HUES6 (cell line): ENCODE data around the gene SLC26A11.

Experiments used
- H3K27ac ChIP-seq: 2 replicates; pipeline ENCODE4 v1.7.0; 2013; ENCODE audit warnings: low read depth, mild to moderate bottlenecking, low read length, inconsistent platforms
- H3K27me3 ChIP-seq: 2 replicates; pipeline ENCODE4 v1.6.1; 2013; ENCODE audit warnings: low read length; ENCODE audit not compliant: control insufficient read depth, insufficient read depth
- H3K36me3 ChIP-seq: 2 replicates; pipeline ENCODE4 v1.6.1; 2013; ENCODE audit warnings: low read length; ENCODE audit not compliant: control insufficient read depth, insufficient read depth
- H3K4me1 ChIP-seq: 2 replicates; pipeline ENCODE4 v1.6.1; 2013; ENCODE audit warnings: low read length; ENCODE audit not compliant: control insufficient read depth, insufficient read depth
- H3K4me3 ChIP-seq: 2 replicates; pipeline ENCODE4 v1.5.1; 2013; ENCODE audit warnings: low read depth, low read length
- H3K9ac ChIP-seq: one replicate; pipeline ENCODE4 v1.6.1; 2013; ENCODE audit warnings: mild to moderate bottlenecking, low read length
- H3K9me3 ChIP-seq: 2 replicates; pipeline ENCODE4 v1.6.1; 2013; ENCODE audit warnings: low read depth, low read length; ENCODE audit not compliant: control insufficient read depth, insufficient read depth

The SLC26A11 gene

DNA sequence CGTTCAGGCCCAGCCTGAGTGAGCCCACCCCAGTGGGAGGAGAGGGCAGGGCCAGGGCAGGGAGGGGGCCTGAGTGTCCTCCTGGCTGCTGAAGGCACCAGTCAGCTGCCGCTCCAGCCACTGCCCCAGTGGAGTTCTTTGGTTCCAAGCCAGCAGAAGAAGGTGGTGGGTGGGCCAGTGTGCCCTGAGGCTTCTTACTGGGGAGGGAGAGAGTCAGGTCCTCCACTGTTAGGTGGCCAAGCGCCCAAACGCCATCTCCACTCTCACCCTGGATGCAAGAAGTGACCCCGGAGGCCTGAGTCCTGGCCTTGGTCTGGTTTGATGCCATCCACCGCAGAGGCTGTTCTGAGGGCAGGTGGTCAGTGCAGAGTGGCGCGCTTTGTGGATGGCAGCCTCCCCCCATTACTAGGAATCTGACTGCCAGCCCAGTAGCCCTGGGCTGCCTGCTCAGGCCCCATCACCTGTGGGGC is 42.6 kb downstream of the SLC26A11 start:
- Histone ChIP-seq H3K27ac (no peak overlapping the region), H3K4me3 (no peak overlapping the region), H3K4me1 (peaks cover 36% of the 10 kb centered on the region), H3K27me3 (no peaks in the 10 kb centered on the region), H3K9ac (peak overlapping the region; percentile 99), H3K9me3 (no peaks in the 10 kb centered on the region), H3K36me3 (peaks cover 17% of the 10 kb centered on the region)

GRCh38 chr17:80263253-80264204 is 43.3 kb downstream of the SLC26A11 start:
- peaks cover 32% of the 10 kb centered on the region for H3K4me1 ChIP-seq
- peaks cover 20% of the 10 kb centered on the region for H3K36me3 ChIP-seq
- no peak overlapping the region for H3K4me3 ChIP-seq
- no peaks in the 10 kb centered on the region for H3K27me3 ChIP-seq
- H3K9me3 ChIP-seq = no peaks in the 10 kb centered on the region
- peak overlapping the region; percentile 48; the same call in 1 of the 2 replicates for H3K27ac ChIP-seq
- peak overlapping the region; percentile 28 for H3K9ac ChIP-seq

DNA sequence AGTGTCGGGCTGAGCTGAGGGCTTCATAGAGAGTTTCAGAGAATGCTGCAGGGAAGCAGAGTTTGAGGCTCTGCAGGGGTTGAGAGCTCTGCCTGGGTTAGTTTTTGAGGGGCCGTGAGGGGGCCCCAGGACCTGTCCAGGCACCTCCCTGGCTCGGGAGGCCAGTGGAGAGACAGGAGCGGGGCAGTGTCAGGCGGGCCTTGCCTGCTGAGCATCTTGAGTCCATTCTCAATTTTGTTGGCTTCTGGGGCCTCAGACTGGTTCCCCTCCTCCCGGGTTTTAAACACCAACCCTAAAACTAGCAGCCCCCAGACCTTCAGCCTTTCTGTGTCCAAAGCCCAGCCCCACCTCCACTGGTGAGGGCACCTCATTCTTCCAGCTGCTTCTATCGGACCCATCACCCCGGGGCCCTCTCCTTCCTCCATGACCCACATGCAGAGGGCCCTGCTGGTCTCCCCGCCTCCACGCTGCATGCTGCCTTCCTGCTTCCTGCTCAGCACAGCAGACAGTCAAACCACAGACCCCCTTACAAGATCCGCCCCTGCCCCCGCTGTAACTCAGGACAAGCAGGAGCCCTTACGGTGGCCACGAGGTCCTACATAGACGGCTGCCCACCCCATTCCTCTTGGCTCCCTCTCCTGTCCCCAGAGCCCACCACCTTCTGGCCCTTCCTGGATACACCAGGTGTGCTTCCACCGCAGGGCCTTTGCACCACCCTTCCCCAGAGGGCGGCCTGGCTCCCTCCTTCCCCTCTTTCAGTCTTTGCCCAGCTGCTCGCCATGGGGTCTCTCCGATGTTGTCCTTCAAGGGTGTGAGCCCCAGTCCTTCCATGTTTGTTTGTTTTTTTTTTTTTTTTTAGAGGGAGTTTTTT is 44.2 kb downstream of the SLC26A11 start:
- Histone ChIP-seq H3K27ac (peak overlapping the region; percentile 48; the same call in 1 of the 2 replicates), H3K4me3 (no peak overlapping the region), H3K4me1 (peaks cover 27% of the 10 kb centered on the region), H3K9ac (no peak overlapping the region), H3K36me3 (peaks cover 27% of the 10 kb centered on the region), H3K27me3 (no peaks in the 10 kb centered on the region), H3K9me3 (no peaks in the 10 kb centered on the region)

DNA sequence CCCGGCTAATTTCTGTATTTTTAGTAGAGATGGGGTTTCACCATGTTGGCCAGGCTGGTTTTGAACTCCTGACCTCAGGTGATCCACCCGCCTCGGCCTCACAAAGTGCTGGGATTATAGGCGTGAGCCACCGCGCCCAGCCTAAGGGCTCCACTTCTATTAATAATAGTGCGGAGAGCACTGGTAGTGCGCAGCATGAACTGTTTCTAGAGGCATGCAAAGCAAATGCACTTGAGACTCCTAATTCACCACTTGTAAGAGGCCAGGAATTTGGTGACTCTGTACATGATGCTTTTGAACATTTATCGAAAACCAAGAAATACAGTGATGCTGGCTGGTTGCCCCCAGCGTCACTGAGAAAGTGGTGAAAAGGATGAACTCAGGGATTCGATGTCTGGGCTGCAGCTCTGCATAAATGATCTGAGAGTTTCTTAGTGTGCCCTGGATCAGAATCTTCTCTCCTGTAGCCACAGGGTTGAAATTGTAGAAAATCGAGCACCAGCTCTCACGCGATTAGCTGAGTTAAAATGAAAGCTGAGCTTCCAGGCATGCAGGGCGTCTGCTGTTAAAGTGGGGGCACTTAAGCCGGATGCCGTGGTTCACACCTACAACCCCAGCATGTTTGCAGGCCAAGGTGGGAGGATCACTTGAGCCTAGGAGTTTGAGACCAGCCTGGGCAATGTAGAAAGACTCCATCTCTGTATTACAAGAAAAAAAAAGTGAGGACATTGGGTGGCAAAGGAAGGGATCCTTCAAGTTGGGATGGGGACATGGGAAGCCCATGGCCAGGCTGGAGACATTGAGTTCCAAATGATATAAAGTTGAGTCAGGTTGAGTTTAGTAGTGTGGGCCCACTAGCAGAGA is 45.2 kb downstream of the SLC26A11 start:
- Histone ChIP-seq H3K4me3 (no peak overlapping the region), H3K27ac (no peak overlapping the region), H3K27me3 (no peaks in the 10 kb centered on the region), H3K4me1 (peaks cover 31% of the 10 kb centered on the region), H3K9ac (no peak overlapping the region), H3K36me3 (peaks cover 27% of the 10 kb centered on the region), H3K9me3 (no peaks in the 10 kb centered on the region)

DNA sequence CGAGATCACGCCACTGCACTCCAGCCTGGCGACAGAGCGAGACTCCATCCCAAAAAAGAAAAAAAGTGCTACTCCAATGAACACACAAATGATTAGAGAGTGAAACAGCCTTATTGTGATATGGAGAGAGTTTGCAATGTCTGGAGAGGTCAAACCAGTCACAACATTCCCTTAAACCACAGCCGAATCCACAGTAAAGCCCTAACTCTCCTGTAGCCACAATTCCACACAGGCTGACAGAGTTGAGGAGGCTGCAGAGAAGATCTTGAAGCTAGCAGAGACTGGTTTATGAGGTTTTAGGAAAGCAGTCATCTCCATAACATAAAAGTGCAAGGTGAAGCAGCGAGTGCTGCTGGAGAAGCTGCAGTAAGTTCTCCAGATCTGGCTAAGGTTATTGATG is 47.2 kb downstream of the SLC26A11 start:
- peaks cover 27% of the 10 kb centered on the region for H3K36me3 ChIP-seq
- H3K4me3 ChIP-seq = no peak overlapping the region
- H3K4me1 ChIP-seq = peaks cover 32% of the 10 kb centered on the region
- H3K9me3 ChIP-seq = no peaks in the 10 kb centered on the region
- H3K9ac ChIP-seq = no peak overlapping the region
- H3K27me3 ChIP-seq = no peaks in the 10 kb centered on the region
- no peak overlapping the region for H3K27ac ChIP-seq

- H3K27me3 ChIP-seq = no peaks in the 10 kb centered on the region
- H3K9ac ChIP-seq = no peak overlapping the region
- no peaks in the 10 kb centered on the region for H3K9me3 ChIP-seq
- no peak overlapping the region for H3K27ac ChIP-seq
- H3K4me3 ChIP-seq = no peak overlapping the region
- H3K36me3 ChIP-seq = peaks cover 27% of the 10 kb centered on the region
- H3K4me1 ChIP-seq = peaks cover 21% of the 10 kb centered on the region
Observed at GRCh38 chr17:80268427-80268826, 48.2 kb downstream of the SLC26A11 start.

DNA sequence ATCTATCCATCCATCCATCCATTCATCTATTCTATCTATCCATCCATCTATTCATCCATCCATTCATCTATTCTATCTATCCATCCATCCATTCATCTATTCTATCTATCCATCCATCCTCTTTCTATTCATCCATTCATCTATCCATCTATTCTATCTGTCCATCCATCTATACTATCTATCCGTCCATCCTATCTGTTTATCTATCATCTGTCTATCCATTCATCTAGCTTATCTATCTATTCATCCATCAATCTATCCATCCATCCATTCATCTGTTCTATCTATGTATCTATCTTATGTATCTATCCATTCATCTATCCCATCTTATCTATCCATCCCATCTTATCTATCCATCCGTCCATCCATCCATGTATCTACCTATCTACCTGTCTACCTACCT is 49.2 kb downstream of the SLC26A11 start:
- peaks cover 23% of the 10 kb centered on the region for H3K36me3 ChIP-seq
- H3K4me1 ChIP-seq = peaks cover 16% of the 10 kb centered on the region
- no peak overlapping the region for H3K27ac ChIP-seq
- no peaks in the 10 kb centered on the region for H3K27me3 ChIP-seq
- no peaks in the 10 kb centered on the region for H3K9me3 ChIP-seq
- H3K4me3 ChIP-seq = no peak overlapping the region
- H3K9ac ChIP-seq = no peak overlapping the region

GRCh38 chr17:80270104-80270503 is 49.9 kb downstream of the SLC26A11 start:
- H3K4me1 ChIP-seq = peaks cover 16% of the 10 kb centered on the region
- H3K36me3 ChIP-seq = peaks cover 20% of the 10 kb centered on the region
- peak overlapping the region; percentile 16; the same call in 1 of the 2 replicates for H3K4me3 ChIP-seq
- H3K27me3 ChIP-seq = no peaks in the 10 kb centered on the region
- H3K9ac ChIP-seq = no peak overlapping the region
- no peaks in the 10 kb centered on the region for H3K9me3 ChIP-seq
- no peak overlapping the region for H3K27ac ChIP-seq

- Histone ChIP-seq H3K9ac (no peak overlapping the region), H3K9me3 (no peaks in the 10 kb centered on the region), H3K4me1 (peaks cover 16% of the 10 kb centered on the region), H3K27me3 (no peaks in the 10 kb centered on the region), H3K36me3 (peaks cover 17% of the 10 kb centered on the region), H3K27ac (no peak overlapping the region), H3K4me3 (peak overlapping the region; percentile 16; the same call in 1 of the 2 replicates)
Observed at GRCh38 chr17:80270836-80271235, 50.6 kb downstream of the SLC26A11 start.

DNA sequence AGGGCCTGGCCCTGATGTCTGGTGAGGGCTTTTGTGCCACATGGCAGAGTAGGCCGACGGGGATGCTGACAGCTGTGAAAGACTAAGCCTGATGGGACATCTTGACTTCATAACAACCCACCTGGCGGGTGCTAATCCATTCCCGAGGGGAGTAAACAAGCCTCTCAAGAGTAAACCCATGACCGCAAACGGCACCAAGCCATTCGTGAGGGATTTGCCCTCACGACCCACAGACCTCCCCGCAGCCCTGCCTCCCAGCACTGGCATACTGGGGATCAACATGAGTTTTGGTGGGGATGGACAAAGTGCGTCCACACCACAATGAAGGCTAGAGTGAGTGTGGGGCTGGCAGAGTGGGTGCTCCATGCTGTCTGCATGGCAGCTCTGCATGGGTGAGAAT is 52.1 kb downstream of the SLC26A11 start:
- Histone ChIP-seq H3K27me3 (no peaks in the 10 kb centered on the region), H3K4me1 (peaks cover 16% of the 10 kb centered on the region), H3K9me3 (no peaks in the 10 kb centered on the region), H3K27ac (no peak overlapping the region), H3K9ac (no peak overlapping the region), H3K4me3 (no peak overlapping the region), H3K36me3 (peaks cover 12% of the 10 kb centered on the region)
